WERI-Rb-1 (cell line): ENCODE data around the gene RIN2.

Source experiments
- DNase-seq: peaks from one replicate; pipeline ENCODE4 v3.0.0-alpha.2; 2020
- H3K27ac ChIP-seq: fragments of 250-450 bp; sonication (Bioruptor Pico); 2 replicates; pipeline ENCODE4 v1.5.1; 2020; ENCODE audit warnings: mild to moderate bottlenecking, moderate library complexity
- H3K27me3 ChIP-seq: fragments of 250-450 bp; sonication (Bioruptor Pico); 2 replicates; pipeline ENCODE4 v1.5.1; 2021; ENCODE audit warnings: mild to moderate bottlenecking, low read depth, moderate library complexity; ENCODE audit not compliant: insufficient read depth, severe bottlenecking
- H3K36me3 ChIP-seq: fragments of 250-450 bp; sonication (Bioruptor Pico); 2 replicates; pipeline ENCODE4 v1.5.1; 2020; ENCODE audit warnings: mild to moderate bottlenecking, moderate library complexity
- H3K4me3 ChIP-seq: 2 replicates; pipeline ENCODE4 v1.5.1; 2011; ENCODE audit warnings: low read depth, mild to moderate bottlenecking, control low read depth, low read length
- H3K9me3 ChIP-seq: fragments of 250-450 bp; sonication (Bioruptor Pico); 2 replicates; pipeline ENCODE4 v1.5.1; 2021; ENCODE audit warnings: mild to moderate bottlenecking, moderate library complexity; ENCODE audit not compliant: severe bottlenecking
- CTCF ChIP-seq: IDR thresholded peaks from 2 replicates; pipeline ENCODE4 v1.5.1; 2011; ENCODE audit warnings: low read depth, mild to moderate bottlenecking, control low read depth, inconsistent platforms, low read length

RIN2 gene

GRCh38 chr20:19740512-19740911, 17.5 kb upstream of the RIN2 start:
- DNase-seq, result no peak
- no peaks in the 10 kb centered on the region for H3K9me3 ChIP-seq
- H3K36me3 ChIP-seq, result no peaks in the 10 kb centered on the region
- no peak overlapping the region for H3K4me3 ChIP-seq
- no peak for TF ChIP-seq CTCF
- H3K27ac ChIP-seq, result no peak overlapping the region
- H3K27me3 ChIP-seq, result no peaks in the 10 kb centered on the region

GRCh38 chr20:19741924-19742323, 16.1 kb upstream of the RIN2 start:
- Histone ChIP-seq H3K36me3 (no peaks in the 10 kb centered on the region), H3K27ac (no peak overlapping the region)

DNA sequence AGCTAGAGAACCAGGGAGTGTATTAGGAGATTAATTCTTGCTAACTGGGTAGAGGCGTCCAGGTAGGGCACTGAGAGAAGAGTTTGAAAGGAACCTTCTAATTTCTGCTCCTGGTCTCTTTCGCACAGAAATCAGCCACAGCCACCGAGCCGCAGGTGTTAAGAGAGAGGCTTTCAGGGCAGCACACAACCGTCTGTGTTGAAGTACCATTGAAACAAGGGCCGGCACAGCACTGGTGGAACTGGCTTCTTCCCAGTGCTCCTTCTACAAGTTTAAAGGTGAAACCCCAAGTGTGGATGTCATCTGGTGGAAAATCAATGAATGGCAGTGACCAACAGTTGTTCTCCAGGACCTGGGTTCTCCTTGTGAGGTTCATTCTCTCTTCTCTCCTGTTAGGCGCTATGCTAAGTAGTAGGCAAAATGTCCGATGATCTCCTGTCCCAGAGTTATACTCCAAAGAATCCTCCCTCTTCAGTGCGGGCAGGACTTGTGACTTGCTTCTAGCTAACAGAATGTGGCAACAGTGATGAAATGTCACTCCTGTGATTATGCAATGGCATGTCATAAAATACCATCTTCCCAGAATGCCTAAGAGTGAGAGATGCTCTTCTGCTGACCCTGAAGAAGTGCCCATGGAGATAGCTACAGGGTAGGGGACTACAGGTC, 15.0 kb upstream of the RIN2 start:
- no peaks in the 10 kb centered on the region for H3K36me3 ChIP-seq
- H3K27me3 ChIP-seq, result no peaks in the 10 kb centered on the region
- H3K27ac ChIP-seq, result no peak overlapping the region
- no peak overlapping the region for H3K4me3 ChIP-seq
- no peak for TF ChIP-seq CTCF
- DNase-seq, result no peak
- H3K9me3 ChIP-seq, result no peaks in the 10 kb centered on the region

More at GRCh38 chr20:19741924-19742323, 16.1 kb upstream of the RIN2 start:
- Histone ChIP-seq H3K27me3 (no peaks in the 10 kb centered on the region), H3K4me3 (no peak overlapping the region), H3K9me3 (no peaks in the 10 kb centered on the region)
- no peak for TF ChIP-seq CTCF
- DNase-seq, result no peak

GRCh38 chr20:19743640-19743995, 14.4 kb upstream of the RIN2 start:
- Histone ChIP-seq H3K36me3 (no peaks in the 10 kb centered on the region), H3K9me3 (no peaks in the 10 kb centered on the region), H3K4me3 (no peak overlapping the region), H3K27me3 (no peaks in the 10 kb centered on the region), H3K27ac (no peak overlapping the region)
- TF ChIP-seq CTCF, result no peak
- no peak for DNase-seq

DNA sequence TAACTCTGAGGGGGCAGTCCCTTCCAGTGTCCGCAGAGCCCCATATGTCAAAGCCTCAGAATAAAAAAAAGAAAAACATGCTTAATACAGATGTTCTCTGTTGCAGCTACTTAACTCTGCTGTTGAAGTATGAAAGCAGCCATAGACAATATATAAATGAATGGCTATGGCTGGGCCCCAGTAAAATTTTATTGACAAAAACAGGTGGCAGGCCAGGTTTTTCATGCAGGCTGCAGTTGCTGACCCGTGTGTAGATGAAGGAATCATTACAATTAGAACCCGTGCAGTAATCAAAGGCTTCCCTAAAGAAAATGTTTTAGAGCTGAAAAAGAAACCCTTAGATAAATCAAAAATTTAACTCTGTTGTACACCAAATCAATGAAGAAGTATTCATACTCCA, 13.0 kb upstream of the RIN2 start:
- no peak for TF ChIP-seq CTCF
- no peak overlapping the region for H3K4me3 ChIP-seq
- no peak for DNase-seq
- no peak overlapping the region for H3K27ac ChIP-seq
- H3K27me3 ChIP-seq, result no peaks in the 10 kb centered on the region
- H3K9me3 ChIP-seq, result no peaks in the 10 kb centered on the region
- no peaks in the 10 kb centered on the region for H3K36me3 ChIP-seq

- H3K4me3 ChIP-seq, result no peak overlapping the region
- no peaks in the 10 kb centered on the region for H3K9me3 ChIP-seq
- no peak overlapping the region for H3K27ac ChIP-seq
- TF ChIP-seq CTCF, result no peak
- H3K27me3 ChIP-seq, result no peaks in the 10 kb centered on the region
- H3K36me3 ChIP-seq, result no peaks in the 10 kb centered on the region
- DNase-seq, result no peak
Measured at GRCh38 chr20:19745584-19745983, 12.5 kb upstream of the RIN2 start.
